Medulla oblongata (tissue), 1 donor: ENCODE data around the gene CMSS1.

ENCODE experiments used
- DNase-seq: peaks from one replicate; pipeline ENCODE4 v3.0.0-alpha.2; 2015; ENCODE audit errors: extremely low spot score

The CMSS1 gene

GRCh38 chr3:99934975-99935797, 117.5 kb downstream of the CMSS1 start:
- no peak for DNase-seq

GRCh38 chr3:99938270-99938911, 120.7 kb downstream of the CMSS1 start:
- DNase-seq = no peak

- no peak for DNase-seq
Measured at GRCh38 chr3:99939876-99940275, 122.2 kb downstream of the CMSS1 start.

DNA sequence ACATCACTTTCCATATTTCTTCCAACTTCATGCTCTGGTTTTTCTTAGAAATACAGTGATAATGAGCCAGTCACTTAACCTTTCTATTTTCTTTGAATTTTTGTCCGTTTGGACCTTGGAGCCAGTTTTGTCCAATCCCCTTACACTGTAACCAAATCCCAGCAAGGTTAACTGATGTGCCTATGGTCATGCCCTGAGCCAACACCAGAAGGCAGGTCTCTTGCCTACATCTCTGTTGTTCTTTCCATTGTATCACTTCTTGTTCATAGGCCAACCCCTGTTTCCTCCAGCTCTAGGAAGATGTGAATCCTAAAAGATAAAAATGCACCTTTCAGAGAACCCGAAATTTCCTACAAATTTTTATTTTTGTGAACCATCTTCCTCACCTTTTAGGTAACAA, 122.7 kb downstream of the CMSS1 start:
- no peak for DNase-seq

- no peak for DNase-seq
Measured at GRCh38 chr3:99941211-99941610, 123.5 kb downstream of the CMSS1 start.

DNA sequence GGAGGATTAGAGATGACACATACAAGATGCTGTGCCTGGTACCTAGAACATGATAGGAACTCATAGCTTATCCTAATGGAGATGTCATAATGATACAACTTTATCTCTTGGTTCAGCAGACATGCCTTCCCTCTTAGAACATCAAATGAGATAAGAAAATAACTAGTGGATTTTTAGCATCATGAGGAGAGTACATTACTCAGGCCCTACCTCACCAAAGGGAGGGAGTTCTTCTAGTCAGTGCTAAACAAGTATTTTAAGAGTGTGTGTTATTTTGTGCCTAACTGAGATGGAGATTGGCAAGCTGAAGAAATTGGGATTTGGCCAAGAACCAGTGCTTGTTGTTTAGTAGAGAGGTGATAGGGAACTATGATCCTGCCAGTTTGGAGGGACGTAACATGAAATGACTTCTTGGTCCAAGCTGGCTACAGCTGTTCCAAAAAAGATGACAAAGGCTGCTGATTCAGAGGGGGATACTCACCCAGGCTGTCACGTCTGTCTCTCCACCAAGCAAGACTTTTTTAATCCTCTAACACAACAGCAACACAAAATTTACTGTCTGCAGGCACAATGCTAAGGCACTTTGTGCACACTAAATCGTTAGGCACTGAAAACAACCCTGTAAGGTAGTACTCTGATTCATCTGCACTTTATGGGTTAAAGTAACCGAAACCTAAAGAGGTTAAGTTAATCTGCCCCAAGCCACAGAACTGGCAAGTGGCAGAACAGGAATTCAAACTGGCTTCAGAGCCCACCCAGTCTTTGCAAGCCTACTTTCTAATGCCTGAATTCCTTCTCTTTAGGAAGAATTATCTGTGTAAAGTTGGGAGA, 126.5 kb downstream of the CMSS1 start:
- DNase-seq = no peak

- no peak for DNase-seq
Measured at GRCh38 chr3:99945328-99945995, 127.8 kb downstream of the CMSS1 start.

- DNase-seq = no peak
Measured at GRCh38 chr3:99947356-99947755, 129.7 kb downstream of the CMSS1 start.

GRCh38 chr3:99948467-99949089, 130.9 kb downstream of the CMSS1 start:
- no peak for DNase-seq

DNA sequence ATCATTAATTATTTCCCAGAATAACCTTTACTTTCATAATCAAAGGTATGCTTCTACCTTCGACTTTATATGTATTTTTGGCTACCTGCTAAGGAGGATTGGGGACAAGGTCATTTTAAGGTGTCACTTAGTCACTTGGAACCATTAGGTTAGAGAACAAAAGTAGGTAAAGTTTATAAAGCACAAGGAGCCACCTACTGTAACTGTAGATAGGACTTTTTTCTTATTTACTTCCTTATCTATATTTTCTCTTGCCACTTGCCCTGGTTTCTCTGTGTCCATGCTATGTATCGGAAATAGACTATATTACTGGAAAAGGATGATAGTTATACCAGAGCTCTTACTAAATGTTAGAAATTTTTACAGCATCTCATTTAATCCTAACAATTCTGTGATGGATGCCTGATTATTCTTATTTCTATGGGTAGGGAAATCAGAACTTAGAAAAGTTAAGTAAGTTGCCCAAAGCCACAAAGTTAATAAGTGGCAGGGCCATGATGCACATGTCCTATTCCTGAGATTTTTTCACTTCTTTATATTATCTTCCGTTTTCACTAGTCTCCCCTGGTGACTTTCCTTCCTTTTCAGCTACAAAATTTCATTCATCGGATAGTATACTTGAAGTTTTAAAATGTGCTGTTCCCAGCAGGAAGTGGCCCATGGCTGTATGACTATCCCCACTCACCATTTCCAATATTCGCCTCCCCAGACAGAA, 132.5 kb downstream of the CMSS1 start:
- no peak for DNase-seq

DNA sequence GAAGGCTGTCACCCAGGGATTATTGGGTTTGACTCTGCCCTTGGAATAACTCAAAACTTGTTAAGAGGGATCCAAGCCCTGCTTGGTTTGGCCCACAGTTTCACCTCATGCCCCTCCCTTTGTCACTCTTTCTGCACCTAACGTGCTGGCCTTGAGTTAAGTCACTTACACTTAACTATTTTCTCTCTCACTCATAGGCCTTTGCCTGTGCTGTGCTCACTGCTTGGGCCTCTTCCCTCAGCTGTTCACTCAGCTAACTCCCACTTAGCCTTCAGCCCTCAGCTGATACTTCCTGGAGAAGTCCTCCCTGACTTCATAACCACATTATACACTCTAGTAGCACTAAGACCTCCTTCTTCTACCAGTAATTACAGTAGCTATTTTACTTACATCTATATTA, 133.3 kb downstream of the CMSS1 start:
- DNase-seq = no peak

GRCh38 chr3:99951701-99952100, 134.0 kb downstream of the CMSS1 start:
- no peak for DNase-seq

DNA sequence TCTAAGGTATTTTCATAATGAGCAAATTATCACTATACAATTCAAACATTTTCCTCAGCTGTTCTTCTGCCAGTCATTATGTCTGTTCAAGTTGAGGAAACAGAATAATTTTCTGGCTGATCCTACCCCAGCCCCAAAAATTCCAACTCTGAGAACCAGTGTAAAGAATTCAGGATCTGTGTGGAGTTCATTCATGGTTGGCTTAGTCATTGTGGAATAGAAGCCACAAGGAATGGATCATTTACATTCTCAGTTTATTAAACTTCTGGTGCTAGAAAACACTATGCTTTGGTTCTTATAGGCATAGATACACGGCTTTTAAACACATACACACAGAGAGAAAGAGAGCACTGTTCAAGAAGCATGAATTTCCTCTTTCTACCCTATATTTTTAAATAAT, 134.6 kb downstream of the CMSS1 start:
- DNase-seq = no peak

DNA sequence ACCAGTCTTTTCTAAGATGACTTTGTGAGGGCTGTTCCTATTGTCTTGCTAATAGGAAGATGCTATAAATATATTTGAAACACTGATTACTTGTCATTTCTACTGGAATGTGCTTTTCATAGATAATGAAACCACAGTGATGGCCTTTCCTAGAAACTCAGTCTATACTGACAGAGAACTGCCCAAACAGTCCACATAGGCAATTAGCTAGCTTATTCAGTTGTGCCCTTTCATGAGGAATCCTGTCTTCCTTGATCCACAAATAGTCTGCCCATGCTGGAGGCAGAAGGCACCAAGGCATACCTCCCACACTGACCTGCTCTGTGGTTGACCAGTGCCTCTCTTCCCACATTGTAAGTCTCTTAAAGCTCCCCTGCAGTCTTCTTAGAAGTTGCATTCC, 135.9 kb downstream of the CMSS1 start:
- no peak for DNase-seq

- DNase-seq = no peak
Measured at GRCh38 chr3:99954914-99955644, 137.4 kb downstream of the CMSS1 start.

GRCh38 chr3:99955773-99956562, 138.3 kb downstream of the CMSS1 start:
- no peak for DNase-seq

DNA sequence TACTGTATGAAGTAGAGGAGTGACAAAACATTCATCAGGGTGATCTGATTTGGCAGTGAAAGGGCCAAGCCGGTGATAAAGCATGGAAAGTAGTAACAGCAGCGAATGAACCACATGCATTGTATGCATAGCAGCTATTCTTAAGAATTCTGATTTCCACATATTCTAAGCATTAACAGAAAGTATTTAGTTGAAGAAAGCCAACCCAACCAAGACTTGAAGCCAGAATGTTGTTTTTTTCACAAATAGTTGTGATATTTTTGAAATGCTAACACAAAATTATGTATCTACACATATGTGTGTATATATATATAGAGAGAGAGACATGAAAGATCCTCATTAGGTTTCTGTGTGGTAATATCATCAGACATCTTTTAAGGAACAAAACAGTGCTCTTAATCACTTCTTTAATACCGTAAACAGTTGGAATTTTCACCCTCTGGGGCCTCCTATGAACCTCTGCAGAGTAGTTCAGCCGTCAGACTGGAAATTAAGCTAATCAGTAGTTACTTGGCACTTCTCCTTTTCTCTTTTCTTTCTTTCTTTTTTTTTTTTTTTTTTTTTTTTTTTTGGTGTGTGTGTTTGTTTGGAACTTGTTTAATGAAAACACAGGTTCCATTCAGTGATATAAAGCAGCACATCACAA, 139.6 kb downstream of the CMSS1 start:
- no peak for DNase-seq

GRCh38 chr3:99958222-99958912, 140.7 kb downstream of the CMSS1 start:
- no peak for DNase-seq
